ENCODE results near the gene CERS2. TPM values are rescaled to one million over a fixed set of nuclear protein-coding genes. Genes with fewer than 3 reads are reported as not detected.
A peak's percentile ranks its signal among the peaks of the same experiment; 100 is the strongest.

Gene CERS2
- total and polyA plus RNA-seq, 2 experiments from 2014 or later: 267 to 277 TPM

GRCh38 chr1:151006327-151007052, 31.9 kb upstream of the CERS2 start, which contains the start of gene MINDY1:
Gene MINDY1, minus strand, starts transcription at chr1:151006902. Its CDS starts 4,285 bp downstream, at chr1:151002617.
- Histone ChIP-seq H3K9me3 (ENCODE audit: low read depth) (no peaks in the 10 kb centered on the region), H3K4me2 (peak within 1 kb of the TSS; percentile 87), H3K27ac (peak within 1 kb of the TSS; percentile 80), H2AFZ (peak within 1 kb of the TSS; percentile 30), H3K9me2 (replicated peaks; ENCODE audit: insufficient read depth) (no peaks in the 10 kb centered on the region), H3K27me3 (no peaks in the 10 kb centered on the region), H4K20me1 (ENCODE audit: insufficient read depth, poor library complexity, severe bottlenecking) (no peaks in the 10 kb centered on the region), H3K4me3 (peak within 1 kb of the TSS; percentile 18), H3K36me3 (replicated peaks; ENCODE audit: insufficient read depth, low read depth) (no peaks in the 10 kb centered on the region), H3K79me2 (peaks cover 64% of the 10 kb centered on the region), H3K4me1 (ENCODE audit: insufficient read depth) (peaks cover 53% of the 10 kb centered on the region)
- TF ChIP-seq, protein P1, sequence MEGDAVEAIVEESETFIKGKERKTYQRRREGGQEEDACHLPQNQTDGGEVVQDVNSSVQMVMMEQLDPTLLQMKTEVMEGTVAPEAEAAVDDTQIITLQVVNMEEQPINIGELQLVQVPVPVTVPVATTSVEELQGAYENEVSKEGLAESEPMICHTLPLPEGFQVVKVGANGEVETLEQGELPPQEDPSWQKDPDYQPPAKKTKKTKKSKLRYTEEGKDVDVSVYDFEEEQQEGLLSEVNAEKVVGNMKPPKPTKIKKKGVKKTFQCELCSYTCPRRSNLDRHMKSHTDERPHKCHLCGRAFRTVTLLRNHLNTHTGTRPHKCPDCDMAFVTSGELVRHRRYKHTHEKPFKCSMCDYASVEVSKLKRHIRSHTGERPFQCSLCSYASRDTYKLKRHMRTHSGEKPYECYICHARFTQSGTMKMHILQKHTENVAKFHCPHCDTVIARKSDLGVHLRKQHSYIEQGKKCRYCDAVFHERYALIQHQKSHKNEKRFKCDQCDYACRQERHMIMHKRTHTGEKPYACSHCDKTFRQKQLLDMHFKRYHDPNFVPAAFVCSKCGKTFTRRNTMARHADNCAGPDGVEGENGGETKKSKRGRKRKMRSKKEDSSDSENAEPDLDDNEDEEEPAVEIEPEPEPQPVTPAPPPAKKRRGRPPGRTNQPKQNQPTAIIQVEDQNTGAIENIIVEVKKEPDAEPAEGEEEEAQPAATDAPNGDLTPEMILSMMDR (IDR thresholded peaks at IDR 0.05; ENCODE audit: poor library complexity): peak; percentile 44
- TF ChIP-seq EZH2 (IDR thresholded peaks at IDR 0.05; ENCODE audit: borderline replicate concordance): no peak
- TF ChIP-seq EZH2phosphoT487 (IDR thresholded peaks at IDR 0.05; ENCODE audit: low read depth, severe bottlenecking, unreplicated experiment): no peak
- DNase-seq (ENCODE audit: low spot score): peak; percentile 89
- 4% methylated on average over 18 of the region's 18 CpGs for WGBS (ENCODE audit: low lambda C conversion rate, missing lambda C conversion rate)

DNA sequence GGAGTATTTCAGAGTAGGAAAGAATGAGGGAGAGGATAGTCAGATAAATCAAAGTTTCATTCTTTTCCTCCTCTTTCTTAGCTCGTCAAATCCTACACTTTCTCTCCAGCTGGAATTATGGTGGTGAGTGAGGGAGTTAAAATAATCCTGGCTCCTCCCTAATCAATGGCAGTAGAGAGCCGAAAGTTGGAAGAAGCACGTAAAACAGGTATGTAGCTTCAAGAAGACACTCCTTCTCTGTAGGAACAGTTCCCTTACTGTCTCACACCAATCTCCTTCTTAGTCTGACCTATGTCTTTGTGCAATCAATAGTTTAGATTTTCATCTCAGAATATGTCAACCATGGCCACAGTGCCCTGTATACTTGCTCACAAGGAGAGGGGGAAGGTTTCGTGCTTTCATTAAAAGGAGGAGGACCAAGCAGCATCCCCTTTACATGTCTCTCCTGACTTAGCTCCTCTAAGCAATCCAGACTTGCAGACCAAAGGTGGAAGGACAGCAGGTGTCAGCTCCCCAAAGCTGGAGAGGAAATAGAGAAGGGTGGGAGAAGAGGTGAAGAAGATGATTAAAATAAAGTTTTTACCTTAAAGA, 31.2 kb upstream of the CERS2 start:
- Histone ChIP-seq H3K4me1 (ENCODE audit: insufficient read depth) (peaks cover 52% of the 10 kb centered on the region), H3K9me2 (replicated peaks; ENCODE audit: insufficient read depth) (no peaks in the 10 kb centered on the region), H3K27me3 (no peaks in the 10 kb centered on the region), H3K9me3 (ENCODE audit: low read depth) (no peaks in the 10 kb centered on the region), H4K20me1 (ENCODE audit: insufficient read depth, poor library complexity, severe bottlenecking) (no peaks in the 10 kb centered on the region), H3K79me2 (peaks cover 57% of the 10 kb centered on the region), H3K4me2 (peak overlapping the region; percentile 87), H2AFZ (peak overlapping the region; percentile 30), H3K36me3 (replicated peaks; ENCODE audit: insufficient read depth, low read depth) (no peaks in the 10 kb centered on the region), H3K27ac (peak overlapping the region; percentile 80), H3K4me3 (peak overlapping the region; percentile 18)
- DNase-seq (ENCODE audit: low spot score): no peak
- TF ChIP-seq EZH2phosphoT487 (IDR thresholded peaks at IDR 0.05; ENCODE audit: low read depth, severe bottlenecking, unreplicated experiment) (no peak), EZH2 (IDR thresholded peaks at IDR 0.05; ENCODE audit: borderline replicate concordance) (no peak)
- TF ChIP-seq, protein P1 (IDR thresholded peaks at IDR 0.05; ENCODE audit: poor library complexity): no peak
- WGBS (ENCODE audit: low lambda C conversion rate, missing lambda C conversion rate): 28% methylated on average over 4 of the region's 4 CpGs

DNA sequence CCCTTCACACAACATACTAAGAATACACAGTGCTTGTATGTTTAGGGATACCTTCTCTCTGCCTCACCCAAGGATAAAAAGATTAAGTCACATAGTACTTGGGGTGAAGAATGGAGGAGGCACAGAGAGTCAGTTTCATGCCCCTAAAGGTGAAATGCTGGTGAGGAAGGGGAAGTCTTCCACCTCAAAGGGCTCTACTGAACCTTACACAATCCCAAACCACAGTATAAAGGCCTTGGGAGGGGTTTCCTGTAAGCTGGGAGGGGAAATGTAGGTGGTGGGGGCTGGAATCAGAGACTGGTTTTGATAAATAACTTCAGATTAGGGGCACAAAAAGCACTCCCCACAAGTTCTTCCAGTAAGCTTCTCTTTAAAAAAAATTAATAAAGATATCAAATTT, 28.5 kb upstream of the CERS2 start:
- DNase-seq (ENCODE audit: low spot score): no peak
- H3K79me2 ChIP-seq: peaks cover 35% of the 10 kb centered on the region
- no peak overlapping the region for H2AFZ ChIP-seq
- H3K9me3 ChIP-seq (ENCODE audit: low read depth): no peaks in the 10 kb centered on the region
- TF ChIP-seq, protein P1 (IDR thresholded peaks at IDR 0.05; ENCODE audit: poor library complexity): no peak
- TF ChIP-seq EZH2phosphoT487 (IDR thresholded peaks at IDR 0.05; ENCODE audit: low read depth, severe bottlenecking, unreplicated experiment): no peak
- no peak for TF ChIP-seq EZH2 (IDR thresholded peaks at IDR 0.05; ENCODE audit: borderline replicate concordance)
- no peaks in the 10 kb centered on the region for H4K20me1 ChIP-seq (ENCODE audit: insufficient read depth, poor library complexity, severe bottlenecking)
- no peaks in the 10 kb centered on the region for H3K9me2 ChIP-seq (replicated peaks; ENCODE audit: insufficient read depth)
- H3K27me3 ChIP-seq: no peaks in the 10 kb centered on the region
- H3K36me3 ChIP-seq (replicated peaks; ENCODE audit: insufficient read depth, low read depth): no peaks in the 10 kb centered on the region
- H3K27ac ChIP-seq: peak overlapping the region; percentile 35
- H3K4me3 ChIP-seq: no peak overlapping the region
- H3K4me2 ChIP-seq: peak overlapping the region; percentile 87
- H3K4me1 ChIP-seq (ENCODE audit: insufficient read depth): peaks cover 42% of the 10 kb centered on the region

Measured in hepatocyte (in vitro differentiated cells).